ENCODE measurements around the gene TPSB2.
"Not testable (repeated sequence)": the region's sequence is repeated elsewhere in the genome, so short reads cannot be mapped to it uniquely, and the experiment has no call there.

TPSB2 gene

GRCh38 chr16:1206326-1206725, 23.7 kb downstream of the TPSB2 start:
- H3K4me3 ChIP-seq (ENCODE audit: low read length), result no peak overlapping the region
- no peak for TF ChIP-seq CTCF (conservative IDR thresholded peaks at IDR 0.05; ENCODE audit: low read depth, low read length)
- no peak for DNase-seq (ENCODE audit: low read depth)

GRCh38 chr16:1204933-1205332, 25.1 kb downstream of the TPSB2 start:
- no peak overlapping the region for H3K4me3 ChIP-seq (ENCODE audit: low read length)
- no peak for TF ChIP-seq CTCF (conservative IDR thresholded peaks at IDR 0.05; ENCODE audit: low read depth, low read length)

GRCh38 chr16:1202274-1202673, 27.7 kb downstream of the TPSB2 start:
- H3K4me3 ChIP-seq (ENCODE audit: low read length), result no peak overlapping the region
- no peak for TF ChIP-seq CTCF (conservative IDR thresholded peaks at IDR 0.05; ENCODE audit: low read depth, low read length)
- DNase-seq (ENCODE audit: low read depth), result no peak

More at GRCh38 chr16:1204933-1205332, 25.1 kb downstream of the TPSB2 start:
- no peak for DNase-seq (ENCODE audit: low read depth)

GRCh38 chr16:1201444-1201843, 28.5 kb downstream of the TPSB2 start:
- no peak overlapping the region for H3K4me3 ChIP-seq (ENCODE audit: low read length)
- DNase-seq (ENCODE audit: low read depth), result no peak
- no peak for TF ChIP-seq CTCF (conservative IDR thresholded peaks at IDR 0.05; ENCODE audit: low read depth, low read length)

GRCh38 chr16:1200014-1200627, 29.9 kb downstream of the TPSB2 start:
- DNase-seq (ENCODE audit: low read depth), result no peak
- H3K4me3 ChIP-seq (ENCODE audit: low read length), result no peak overlapping the region
- no peak for TF ChIP-seq CTCF (conservative IDR thresholded peaks at IDR 0.05; ENCODE audit: low read depth, low read length)

GRCh38 chr16:1199347-1200013, 30.5 kb downstream of the TPSB2 start:
- no peak overlapping the region for H3K4me3 ChIP-seq (ENCODE audit: low read length)
- TF ChIP-seq CTCF (conservative IDR thresholded peaks at IDR 0.05; ENCODE audit: low read depth, low read length), result no peak
- DNase-seq (ENCODE audit: low read depth), result no peak

GRCh38 chr16:1198671-1199346, 31.2 kb downstream of the TPSB2 start:
- DNase-seq (ENCODE audit: low read depth); H3K4me3 ChIP-seq (ENCODE audit: low read length): not testable (repeated sequence)

Measured in retinal pigment epithelial cell (primary cell).